ENCODE data around the gene PNMA6F.

Gene PNMA6F

GRCh38 chrX:153321381-153322124 is at the start of gene PNMA6F:
TSS of gene PNMA6F (minus strand) at chrX:153321767. CDS start at chrX:153320674, 1,093 bp downstream.
- no peak for DNase-seq

GRCh38 chrX:153371256-153371655 is 49.7 kb upstream of the PNMA6F start:
- no peak for DNase-seq

- DNase-seq = no peak
Observed at GRCh38 chrX:153370293-153371055, 48.9 kb upstream of the PNMA6F start.

- no peak for DNase-seq
Observed at GRCh38 chrX:153366878-153367538, 45.4 kb upstream of the PNMA6F start.

- no peak for DNase-seq
Observed at GRCh38 chrX:153366119-153366518, 44.6 kb upstream of the PNMA6F start.

GRCh38 chrX:153365670-153366069 is 44.1 kb upstream of the PNMA6F start:
- DNase-seq = no peak

GRCh38 chrX:153361781-153362397 is 40.3 kb upstream of the PNMA6F start:
- no peak for DNase-seq

GRCh38 chrX:153357877-153358276 is 36.3 kb upstream of the PNMA6F start:
- no peak for DNase-seq

GRCh38 chrX:153353416-153353815 is 31.8 kb upstream of the PNMA6F start:
- DNase-seq = no peak

GRCh38 chrX:153352858-153353257 is 31.3 kb upstream of the PNMA6F start:
- no peak for DNase-seq

- no peak for DNase-seq
Observed at GRCh38 chrX:153351981-153352380, 30.4 kb upstream of the PNMA6F start.

- no peak for DNase-seq
Observed at GRCh38 chrX:153349952-153350351, 28.4 kb upstream of the PNMA6F start.

- DNase-seq = no peak
Observed at GRCh38 chrX:153348421-153348820, 26.9 kb upstream of the PNMA6F start.

- DNase-seq = no peak
Observed at GRCh38 chrX:153347530-153347929, 26.0 kb upstream of the PNMA6F start.

- no peak for DNase-seq
Observed at GRCh38 chrX:153343674-153344073, 22.1 kb upstream of the PNMA6F start.

GRCh38 chrX:153342762-153343558 is 21.4 kb upstream of the PNMA6F start:
- DNase-seq = no peak

- DNase-seq = no peak
Observed at GRCh38 chrX:153340111-153340510, 18.5 kb upstream of the PNMA6F start.

GRCh38 chrX:153339662-153340061 is 18.1 kb upstream of the PNMA6F start:
- no peak for DNase-seq

- DNase-seq = no peak
Observed at GRCh38 chrX:153338836-153339235, 17.3 kb upstream of the PNMA6F start.

GRCh38 chrX:153336988-153337387 is 15.4 kb upstream of the PNMA6F start:
- DNase-seq = no peak

GRCh38 chrX:153336121-153336894 is 14.7 kb upstream of the PNMA6F start:
- DNase-seq = no peak
